HPDE6-E6E7 (cell line): ENCODE measurements around the gene SALL2.

Experiments used
- DNase-seq: peaks from one replicate; pipeline ENCODE4 v3.0.0; 2011; ENCODE audit warnings: missing footprints; ENCODE audit errors: extremely low spot score

The SALL2 gene

GRCh38 chr14:21527318-21527679 is 1.2 kb upstream of the SALL2 start:
- DNase-seq: no peak

DNA sequence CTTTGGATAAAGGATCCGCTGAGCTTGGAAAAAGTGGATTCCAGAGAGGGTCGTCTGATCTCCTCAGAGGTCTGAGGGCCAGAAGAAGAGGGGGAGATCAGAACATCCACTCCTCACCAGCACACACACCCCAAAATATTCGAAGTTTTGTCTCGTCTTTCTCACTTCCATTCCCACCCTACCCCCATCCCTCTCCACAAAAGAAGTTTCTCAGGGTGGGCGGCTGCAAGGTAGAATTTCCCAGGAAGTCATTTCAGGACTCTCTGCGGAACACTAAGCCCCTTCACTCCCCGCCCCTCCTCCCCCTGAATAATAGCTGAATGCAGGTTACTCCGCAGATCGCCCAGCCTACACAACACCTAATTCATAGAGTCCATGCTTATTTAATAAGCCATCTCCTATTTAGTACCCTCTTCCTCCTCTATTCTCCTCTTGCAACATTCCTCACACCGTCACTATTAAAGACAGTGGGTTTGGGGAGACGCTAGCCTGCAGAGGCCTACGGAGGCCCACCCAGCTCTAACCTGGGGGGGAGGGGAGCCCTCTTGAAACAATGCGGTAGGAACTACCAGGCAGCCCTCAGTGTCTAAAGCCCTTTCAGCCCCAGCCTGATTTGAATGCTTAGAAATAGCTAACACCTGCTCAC is 649 bp upstream of the SALL2 start:
- no peak for DNase-seq

GRCh38 chr14:21525571-21525961 is 580 bp downstream of the SALL2 start:
- DNase-seq: no peak

DNA sequence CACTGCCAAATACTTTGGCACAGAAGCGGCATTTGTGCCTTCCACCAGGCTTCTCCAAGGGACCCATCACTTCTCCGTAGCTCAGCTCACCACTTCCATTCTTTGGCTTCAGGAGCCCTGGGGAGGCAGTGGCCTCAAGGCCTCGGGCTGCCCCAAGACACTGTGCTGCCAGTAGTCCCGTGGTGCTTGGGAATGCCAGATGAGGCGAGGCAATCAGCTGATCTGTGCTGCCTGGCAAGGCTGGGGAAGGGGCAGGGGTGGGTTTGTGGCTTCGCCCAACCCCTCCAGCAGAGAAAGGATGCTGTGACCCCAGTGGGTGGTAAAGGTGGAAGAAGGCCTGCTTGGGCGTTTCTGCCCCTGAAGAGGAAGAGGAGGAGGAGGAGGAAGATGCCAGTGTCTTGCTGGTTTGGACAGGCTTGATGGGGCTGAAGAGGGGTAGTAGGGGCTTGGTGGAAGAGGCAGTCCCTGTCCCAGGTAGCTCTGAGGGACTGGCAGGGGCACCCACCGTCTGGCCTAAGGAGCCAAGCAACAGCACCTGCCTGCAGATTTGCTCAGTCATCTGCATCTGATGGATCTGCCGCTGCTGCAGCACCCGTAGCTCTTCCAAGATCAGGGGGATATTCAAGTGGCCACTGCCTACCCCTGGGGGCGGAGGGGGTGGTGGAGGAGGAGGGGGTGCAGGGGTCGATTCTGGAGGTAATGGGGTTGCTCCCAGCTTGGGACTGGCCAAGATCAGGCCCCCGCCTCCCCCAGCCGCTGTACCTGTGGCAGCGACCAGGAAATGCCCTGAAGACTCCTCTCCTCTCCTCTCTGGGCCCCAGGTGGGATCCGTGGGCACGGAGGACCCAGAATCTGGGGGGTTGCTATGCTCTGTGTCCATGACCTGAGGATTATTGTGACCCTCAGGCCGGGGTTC is 1.3 kb downstream of the SALL2 start:
- no peak for DNase-seq

DNA sequence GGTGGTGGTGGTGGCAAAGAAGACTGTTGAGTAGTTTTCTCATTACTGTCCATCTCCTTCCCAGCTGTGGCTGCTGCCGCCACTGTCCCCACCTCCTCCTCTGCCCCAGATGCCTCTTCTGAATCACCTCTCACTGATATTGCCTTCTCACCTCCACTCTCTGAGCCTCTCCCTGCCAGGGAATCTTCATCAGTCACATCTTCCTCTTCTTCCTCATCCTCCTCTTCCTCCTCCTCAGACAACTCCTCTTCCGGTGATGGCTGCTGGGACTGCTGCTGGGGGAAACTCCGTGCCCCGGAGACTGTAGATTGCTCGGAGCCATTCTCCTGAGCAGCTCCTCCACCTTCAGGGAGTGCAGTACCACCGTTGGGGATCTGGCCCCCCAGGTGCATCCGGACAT is 2.9 kb downstream of the SALL2 start:
- DNase-seq: no peak

GRCh38 chr14:21521501-21521900 is 4.6 kb downstream of the SALL2 start:
- no peak for DNase-seq

DNA sequence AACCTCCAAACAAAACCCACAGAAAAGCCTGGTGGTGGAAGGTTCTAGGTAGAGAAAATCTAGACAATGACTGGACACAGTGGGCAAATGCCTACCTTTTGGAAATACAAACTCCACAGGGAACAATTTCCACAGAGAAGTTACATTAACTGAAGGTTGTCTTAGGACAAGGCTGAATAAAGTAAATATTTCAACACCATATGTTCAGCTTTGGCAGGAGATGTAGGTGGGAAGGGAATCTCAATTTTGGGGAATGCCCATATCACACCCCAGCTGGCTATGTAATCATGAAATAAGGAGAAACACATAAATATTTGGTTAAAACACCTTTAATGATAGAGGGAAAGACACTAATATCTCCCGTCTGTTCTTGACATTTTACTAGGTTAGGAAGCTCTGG is 5.4 kb downstream of the SALL2 start:
- DNase-seq: no peak

DNA sequence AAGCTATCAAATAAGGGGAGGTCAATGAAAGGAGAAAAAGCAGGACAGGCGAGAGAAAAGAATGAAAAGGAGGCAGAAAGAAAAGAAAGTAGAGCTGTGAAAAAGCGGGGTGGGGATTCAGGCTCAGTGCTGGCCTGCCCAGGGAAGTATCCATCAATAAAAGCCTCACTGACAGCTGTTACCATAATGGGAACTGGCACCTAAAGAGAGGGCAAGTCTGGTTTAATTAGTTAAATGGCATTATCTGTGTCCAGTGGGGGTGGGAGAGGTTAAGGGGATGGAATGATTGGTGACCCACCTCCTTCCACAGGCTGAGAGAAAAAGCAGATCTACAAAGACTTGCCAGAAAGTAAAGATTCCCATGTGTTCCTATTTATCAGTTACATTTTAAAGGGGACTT is 7.4 kb downstream of the SALL2 start:
- no peak for DNase-seq

DNA sequence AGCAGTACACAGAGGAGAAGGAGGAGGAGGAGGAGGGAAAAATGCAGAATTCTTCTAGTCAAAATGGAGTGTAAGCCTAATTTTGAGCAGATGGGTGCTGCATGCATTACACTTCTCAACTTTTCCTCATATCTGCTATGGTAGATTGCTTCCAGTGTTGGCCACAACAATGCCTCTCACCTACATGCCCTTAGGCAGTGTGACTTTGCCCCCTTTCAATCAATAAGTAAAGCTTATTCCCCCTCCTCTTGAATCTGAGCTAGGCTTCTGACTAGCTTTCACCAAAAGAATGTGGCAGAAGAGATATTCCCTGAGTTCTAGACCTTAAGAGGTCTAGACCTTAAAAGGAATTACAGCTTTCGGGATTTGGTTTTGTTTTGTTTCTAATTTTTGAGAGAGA is 11.8 kb downstream of the SALL2 start:
- DNase-seq: no peak

DNA sequence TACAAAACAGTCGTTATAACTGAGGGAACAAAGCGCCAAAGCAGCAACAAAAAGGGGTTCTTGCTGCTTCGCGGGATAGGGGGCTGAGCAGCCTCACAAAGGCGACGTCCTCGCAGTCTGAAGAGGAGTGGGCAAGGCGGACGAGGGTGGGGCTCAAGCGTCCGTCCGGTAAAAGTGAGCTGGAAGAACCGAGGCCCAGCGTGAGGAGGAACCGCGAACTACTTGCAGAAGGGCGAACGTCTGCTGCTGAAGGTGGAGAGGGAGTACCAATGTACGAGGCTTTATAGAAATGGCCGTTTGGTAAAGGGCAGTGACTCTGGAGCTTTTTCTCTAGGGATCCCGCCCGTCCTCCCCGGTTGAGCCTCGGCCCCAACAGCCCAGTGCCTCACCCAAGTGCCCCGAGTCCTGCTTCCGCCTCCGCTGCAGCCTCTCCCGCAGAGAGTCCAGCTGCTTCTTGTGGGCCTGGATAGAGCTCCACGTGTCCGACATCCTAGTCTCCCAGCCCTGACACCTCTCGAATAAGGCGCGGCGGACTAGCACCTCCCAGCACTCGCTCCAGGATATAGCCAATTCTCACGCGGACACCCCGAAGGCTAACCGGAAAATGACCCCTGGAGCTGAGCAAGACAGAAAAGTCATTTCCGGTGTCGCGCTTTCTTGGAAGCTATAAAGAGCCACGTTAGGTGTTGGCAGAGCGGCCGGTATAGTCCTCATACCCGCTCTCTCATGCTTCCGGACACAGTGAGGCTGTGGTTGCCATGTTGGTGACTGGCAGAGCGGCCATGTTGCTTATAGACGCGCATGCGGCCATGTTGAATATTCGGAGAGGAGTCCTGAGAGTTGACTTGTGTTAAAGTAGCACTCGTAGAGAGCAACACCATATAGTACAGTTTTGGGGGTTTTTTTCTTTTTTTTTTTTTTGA is 15.2 kb downstream of the SALL2 start, which contains the start of gene METTL3:
Gene METTL3, minus strand, starts transcription at position 606 of the 923 bp plus-strand sequence. Its CDS starts 117 bp downstream, at position 489.
- DNase-seq: peak; percentile 92

DNA sequence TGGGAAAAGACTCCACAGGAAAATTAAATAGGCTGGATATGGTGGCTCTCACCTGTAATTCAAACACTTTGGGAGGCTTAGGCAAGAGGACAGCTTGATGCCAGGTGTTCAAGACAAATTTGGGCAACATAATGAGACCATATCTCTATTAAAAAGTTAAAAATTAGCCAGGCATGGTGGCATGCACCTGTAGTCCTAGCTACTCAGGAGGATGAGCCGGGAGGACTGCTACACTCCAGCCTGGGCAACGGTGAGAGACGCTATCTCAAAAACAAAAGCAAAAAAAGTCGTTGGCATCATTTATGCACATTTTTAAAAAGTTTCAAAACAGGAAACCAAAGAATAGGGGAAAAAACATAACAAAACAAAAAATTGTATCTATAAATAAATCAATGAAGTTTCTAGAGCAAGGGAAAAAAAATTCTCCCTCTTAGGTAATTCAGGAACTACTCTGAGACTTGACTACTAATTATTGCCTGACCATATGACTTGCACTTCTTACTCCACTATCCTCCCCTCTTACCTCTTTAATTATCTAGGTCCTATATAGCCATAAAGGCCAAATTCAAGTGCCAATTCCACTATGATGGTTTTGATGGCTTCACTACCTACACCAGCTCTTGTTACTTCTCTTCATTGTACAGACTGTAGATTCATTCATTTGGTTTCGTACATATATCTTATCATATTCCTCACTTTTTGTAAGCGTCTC is 16.6 kb downstream of the SALL2 start:
- no peak for DNase-seq

- DNase-seq: no peak
Measured at GRCh38 chr14:21506557-21506956, 19.6 kb downstream of the SALL2 start.

DNA sequence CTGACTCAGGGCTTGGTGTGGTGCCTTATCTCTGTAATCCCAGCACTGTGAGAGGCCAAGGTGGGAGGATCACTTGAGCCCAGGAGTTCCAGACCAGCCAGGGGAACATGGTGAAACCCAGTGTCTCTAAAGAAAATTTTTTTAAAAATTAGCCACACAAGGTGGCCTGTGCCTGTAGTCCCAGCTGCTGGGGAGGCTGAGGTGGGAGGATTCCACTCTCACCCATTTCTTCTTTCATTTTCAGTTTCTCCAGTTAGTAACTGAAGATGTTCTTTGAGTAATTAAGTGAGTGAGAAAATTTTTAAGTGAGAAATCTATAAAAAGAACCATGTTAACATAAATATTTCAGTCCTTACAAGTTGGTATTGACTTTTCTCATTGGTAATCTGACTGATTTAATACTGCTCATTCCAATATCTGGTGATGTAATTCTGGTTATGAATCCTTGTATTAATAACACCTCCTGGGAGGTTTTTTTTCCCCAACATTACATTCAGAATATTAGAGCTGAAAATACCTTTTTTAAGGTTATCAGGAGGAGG is 21.1 kb downstream of the SALL2 start:
- DNase-seq: no peak

- DNase-seq: no peak
Measured at GRCh38 chr14:21503376-21503775, 22.8 kb downstream of the SALL2 start.

DNA sequence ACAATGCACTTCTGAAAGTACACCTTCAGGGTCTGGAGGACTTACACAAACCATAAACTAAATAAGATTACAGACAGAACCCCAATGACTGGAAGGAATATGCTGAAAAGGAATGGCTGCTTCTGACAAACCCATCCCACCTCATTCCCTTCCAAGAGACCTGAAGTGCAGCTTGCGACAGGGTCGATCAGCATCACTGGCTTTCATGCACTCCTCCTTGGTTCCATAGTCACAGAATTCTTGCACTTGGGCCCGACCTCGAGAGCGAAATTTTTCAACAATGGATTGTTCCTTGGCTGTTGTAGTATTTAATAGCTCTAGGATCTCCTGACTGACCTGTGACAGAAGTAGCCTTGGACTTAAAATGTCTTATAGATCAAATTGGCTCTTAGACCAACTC is 24.6 kb downstream of the SALL2 start:
- no peak for DNase-seq

DNA sequence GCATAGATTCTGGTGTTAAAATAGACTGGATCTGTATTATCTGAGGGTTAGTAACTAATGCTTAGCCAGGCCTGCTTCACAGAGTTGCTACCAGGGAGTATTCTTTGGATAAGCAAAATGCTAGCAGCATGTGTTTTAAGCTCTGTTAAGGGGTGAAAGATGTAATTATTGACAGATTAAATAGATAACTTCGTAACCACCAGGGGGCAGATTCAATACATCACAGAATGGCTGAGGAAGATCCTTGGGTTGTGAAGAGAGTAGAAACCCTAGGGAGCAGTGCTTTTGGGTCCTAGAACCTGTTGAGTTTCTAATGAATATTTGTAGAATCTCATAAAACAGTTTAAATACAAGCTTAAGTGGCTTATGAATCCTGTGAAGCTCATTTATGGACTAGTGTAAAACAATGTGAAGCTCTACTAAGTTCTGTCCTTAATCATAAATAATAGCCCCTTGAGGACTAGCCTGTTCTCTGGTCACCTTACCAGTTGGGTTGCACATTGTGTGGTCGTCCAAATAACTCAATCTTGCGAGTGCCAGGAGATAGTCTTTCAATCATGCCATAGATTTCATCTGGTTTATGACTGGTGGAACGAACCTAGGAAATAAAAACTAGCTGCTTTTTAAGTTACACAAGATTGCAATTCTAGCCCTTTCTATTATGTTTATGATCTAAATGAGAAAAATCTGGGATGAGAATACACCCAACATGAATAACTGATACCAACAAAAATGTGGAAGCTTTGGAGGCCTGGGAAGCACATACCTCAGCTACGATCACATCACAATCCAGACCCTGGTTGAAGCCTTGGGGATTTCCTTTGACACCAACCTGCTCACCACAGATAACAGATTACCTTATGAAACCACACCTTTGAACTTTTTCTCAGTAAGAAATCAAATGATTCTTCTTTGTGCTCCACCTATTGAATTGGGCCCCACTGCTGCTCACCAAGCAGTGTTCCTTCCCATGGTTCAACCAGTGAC is 27.3 kb downstream of the SALL2 start:
- DNase-seq: peak; percentile 32

GRCh38 chr14:21496453-21496852 is 29.7 kb downstream of the SALL2 start:
- DNase-seq: no peak

DNA sequence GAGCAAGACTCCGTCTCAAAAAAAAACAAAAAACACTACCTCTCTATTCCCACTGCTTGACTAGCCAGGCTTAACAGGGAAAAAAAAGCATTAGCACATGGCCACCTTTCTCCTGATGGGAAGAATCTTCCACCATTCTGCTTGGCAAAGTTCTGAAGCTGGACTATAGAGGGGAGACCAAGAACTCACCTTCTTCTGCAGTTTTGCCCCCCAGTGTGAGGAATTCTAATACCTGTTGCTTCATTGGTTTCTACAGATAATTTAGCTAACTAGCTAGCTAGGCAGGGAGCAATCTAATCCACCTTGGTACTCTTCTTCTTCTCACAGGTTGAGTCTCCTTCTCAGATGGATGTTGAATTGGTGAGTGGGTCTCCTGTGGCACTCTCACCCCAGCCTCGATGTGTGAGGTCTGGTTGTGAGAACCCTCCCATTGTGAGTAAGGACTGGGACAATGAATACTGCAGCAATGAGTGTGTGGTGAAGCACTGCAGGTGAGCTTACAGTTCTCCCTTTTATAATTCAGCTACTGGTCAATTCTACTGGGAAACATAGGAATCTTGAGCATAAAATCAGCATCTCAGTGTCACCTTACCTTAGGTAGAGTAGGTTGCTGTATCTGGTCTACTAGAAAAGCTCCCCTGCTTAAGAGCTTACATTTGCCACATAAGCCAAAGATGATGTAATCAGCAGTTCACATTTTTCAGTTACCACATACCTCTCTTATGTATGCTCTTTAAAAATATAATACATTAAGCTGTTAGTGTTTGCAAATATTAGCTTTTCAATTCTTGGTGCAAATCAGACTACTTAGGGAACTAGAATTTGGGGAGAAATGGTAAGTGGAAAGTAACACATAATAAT is 31.0 kb downstream of the SALL2 start:
- DNase-seq: no peak

DNA sequence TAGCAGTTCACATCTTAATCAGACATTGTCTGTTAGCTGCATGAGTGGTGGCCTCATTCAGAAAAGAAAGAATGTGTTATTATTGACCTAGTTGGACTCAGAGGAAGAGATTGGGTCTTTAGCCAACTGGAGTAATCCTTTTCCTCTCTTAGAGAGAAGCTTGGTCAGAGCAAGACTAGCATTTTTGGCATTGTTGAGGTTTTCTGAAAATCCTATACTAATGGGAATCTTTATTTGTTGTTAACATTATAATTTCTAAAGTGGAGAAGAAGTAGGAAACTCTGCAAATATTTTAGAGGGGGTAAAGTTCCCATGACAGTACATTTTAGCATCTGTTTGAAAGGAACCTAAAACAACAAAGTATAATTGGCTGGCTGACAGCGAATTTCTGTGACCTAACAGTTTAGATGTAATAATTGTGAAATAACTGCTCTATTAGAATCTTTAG is 39.5 kb downstream of the SALL2 start:
- DNase-seq: no peak
